Fibroblast of lung (primary cell): ENCODE results near the gene PADI1. TPM values are rescaled to one million over a fixed set of nuclear protein-coding genes. Genes with fewer than 3 reads are reported as not detected.

ENCODE experiments used
- DNase-seq, 2 donors: peaks; one replicate each; pipeline versions ENCODE4 v3.0.0 to v3.0.0-alpha.2; 2010; ENCODE audit warnings: low read depth in 2 of 2
- H2AFZ ChIP-seq: 2 replicates; pipeline ENCODE4 v1.5.1; 2012; ENCODE audit warnings: low read length, control low read depth, inconsistent platforms
- H3K27ac ChIP-seq: 2 replicates; pipeline ENCODE4 v1.5.1; 2011; ENCODE audit warnings: low read length, control low read depth; ENCODE audit not compliant: insufficient read depth
- H3K27me3 ChIP-seq: 2 replicates; pipeline ENCODE4 v1.5.1; 2011; ENCODE audit warnings: mild to moderate bottlenecking, low read length; ENCODE audit not compliant: control insufficient read depth, insufficient read depth
- H3K36me3 ChIP-seq: 2 replicates; pipeline ENCODE4 v1.5.1; 2011; ENCODE audit warnings: low read length; ENCODE audit not compliant: control insufficient read depth, insufficient read depth
- H3K4me1 ChIP-seq: 2 replicates; pipeline ENCODE4 v1.5.1; 2011; ENCODE audit warnings: low read length; ENCODE audit not compliant: control insufficient read depth, insufficient read depth; ENCODE audit errors: extremely low read depth
- H3K4me2 ChIP-seq: 2 replicates; pipeline ENCODE4 v1.5.1; 2011; ENCODE audit warnings: low read length, control low read depth; ENCODE audit not compliant: insufficient read depth; ENCODE audit errors: extremely low read depth
- H3K4me3 ChIP-seq, 4 experiments: fragments of 200-600 bp in 1 of 4; sonication (generic) in 1 of 4; replicated peaks in 1 of 4; 2 replicates each; pipeline ENCODE4 v1.5.1; 2011 to 2016; ENCODE audit warnings: low read length in 4 of 4, low read depth in 3 of 4, mild to moderate bottlenecking in 3 of 4, control low read depth in 2 of 4, inconsistent platforms in 1 of 4, mixed read lengths in 1 of 4; ENCODE audit not compliant: insufficient read depth in 1 of 4; ENCODE audit errors: control extremely low read depth in 1 of 4
- H3K79me2 ChIP-seq: 2 replicates; pipeline ENCODE4 v1.5.1; 2012; ENCODE audit warnings: mild to moderate bottlenecking, low read length, inconsistent platforms; ENCODE audit not compliant: control insufficient read depth, insufficient read depth
- H3K9ac ChIP-seq: 2 replicates; pipeline ENCODE4 v1.5.1; 2011; ENCODE audit warnings: mild to moderate bottlenecking, low read length, control low read depth; ENCODE audit not compliant: insufficient read depth
- H3K9me3 ChIP-seq: 2 replicates; pipeline ENCODE4 v1.5.1; 2012; ENCODE audit warnings: low read depth, low read length; ENCODE audit not compliant: control insufficient read depth, insufficient read depth
- H4K20me1 ChIP-seq: 2 replicates; pipeline ENCODE4 v1.5.1; 2011; ENCODE audit warnings: low read length; ENCODE audit not compliant: control insufficient read depth, insufficient read depth; ENCODE audit errors: extremely low read depth
- EZH2 ChIP-seq: IDR thresholded peaks from 2 replicates; pipeline ENCODE4 v1.5.1; 2012; ENCODE audit warnings: low read length, control low read depth, mild to moderate bottlenecking; ENCODE audit errors: missing control alignments
- polyA plus RNA-seq, 2 donors: library from polyadenylated mRNA; depleted of rRNA in 1 of 2; stranded (reverse) in 1 of 2; unstranded in 1 of 2; fragments of >200 nt; gene quantifications; 2 replicates each; pipeline ENCODE4 v1.2.1, GENCODE V29; 2011 to 2012; ENCODE audit warnings: missing spikeins in 1 of 2
- total RNA-seq: library from RNA; depleted of rRNA; stranded (reverse); fragments of >200 nt; gene quantifications from 2 replicates; pipeline ENCODE4 v1.2.1, GENCODE V29; 2014
- TF ChIP-seq, protein P1 (sequence below), 2 donors: IDR thresholded peaks in 1 of 2; conservative IDR thresholded peaks in 1 of 2; 1 replicate in 1 of 2; 2 replicates in 1 of 2; pipeline ENCODE4 v1.5.1; 2011 to 2012; ENCODE audit warnings: low read length in 2 of 2, control low read depth in 1 of 2, inconsistent platforms in 1 of 2, low read depth in 1 of 2, mild to moderate bottlenecking in 1 of 2

The PADI1 gene
- total and polyA plus RNA-seq, 2 donors (not counting 1 experiment from before 2014, with no cell fraction given): not detected

DNA sequence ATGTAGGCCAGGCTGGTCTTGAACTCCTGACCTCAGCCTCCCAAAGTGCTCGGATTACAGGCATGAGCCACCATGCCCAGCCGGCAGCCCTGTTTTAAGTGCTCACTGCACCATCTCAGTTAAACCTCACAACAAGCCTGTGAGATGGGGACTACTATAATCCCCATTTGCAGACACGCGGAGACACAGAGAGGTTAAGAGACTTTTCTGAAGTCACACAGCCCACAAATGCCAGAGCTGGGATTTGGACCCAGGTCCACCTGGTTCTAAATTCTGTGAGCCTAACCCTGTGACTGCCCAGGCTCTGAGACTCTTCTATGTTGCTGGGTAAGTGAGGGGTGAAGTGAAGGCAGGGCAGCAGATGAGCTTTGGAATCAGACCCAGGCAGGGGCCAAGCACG, 6.4 kb downstream of the PADI1 start:
- no peaks in the 10 kb centered on the region for H4K20me1 ChIP-seq
- TF ChIP-seq EZH2: no peak
- TF ChIP-seq, protein P1, sequence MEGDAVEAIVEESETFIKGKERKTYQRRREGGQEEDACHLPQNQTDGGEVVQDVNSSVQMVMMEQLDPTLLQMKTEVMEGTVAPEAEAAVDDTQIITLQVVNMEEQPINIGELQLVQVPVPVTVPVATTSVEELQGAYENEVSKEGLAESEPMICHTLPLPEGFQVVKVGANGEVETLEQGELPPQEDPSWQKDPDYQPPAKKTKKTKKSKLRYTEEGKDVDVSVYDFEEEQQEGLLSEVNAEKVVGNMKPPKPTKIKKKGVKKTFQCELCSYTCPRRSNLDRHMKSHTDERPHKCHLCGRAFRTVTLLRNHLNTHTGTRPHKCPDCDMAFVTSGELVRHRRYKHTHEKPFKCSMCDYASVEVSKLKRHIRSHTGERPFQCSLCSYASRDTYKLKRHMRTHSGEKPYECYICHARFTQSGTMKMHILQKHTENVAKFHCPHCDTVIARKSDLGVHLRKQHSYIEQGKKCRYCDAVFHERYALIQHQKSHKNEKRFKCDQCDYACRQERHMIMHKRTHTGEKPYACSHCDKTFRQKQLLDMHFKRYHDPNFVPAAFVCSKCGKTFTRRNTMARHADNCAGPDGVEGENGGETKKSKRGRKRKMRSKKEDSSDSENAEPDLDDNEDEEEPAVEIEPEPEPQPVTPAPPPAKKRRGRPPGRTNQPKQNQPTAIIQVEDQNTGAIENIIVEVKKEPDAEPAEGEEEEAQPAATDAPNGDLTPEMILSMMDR (conservative IDR thresholded peaks at IDR 0.05 in 1 of 2, IDR thresholded peaks at IDR 0.05 in 1 of 2; ENCODE audit: low read depth in 1 of 2, low read length in 2 of 2): no peak
- H3K36me3 ChIP-seq: no peaks in the 10 kb centered on the region
- no peaks in the 10 kb centered on the region for H3K4me1 ChIP-seq
- no peak overlapping the region for H3K4me2 ChIP-seq
- no peak for DNase-seq
- no peaks in the 10 kb centered on the region for H3K9me3 ChIP-seq
- peaks cover 11% of the 10 kb centered on the region for H3K27me3 ChIP-seq
- H3K9ac ChIP-seq: no peak overlapping the region
- H3K79me2 ChIP-seq: no peaks in the 10 kb centered on the region
- H3K27ac ChIP-seq: no peak overlapping the region
- H3K4me3 ChIP-seq: no peak overlapping the region
- H2AFZ ChIP-seq: no peak overlapping the region

DNA sequence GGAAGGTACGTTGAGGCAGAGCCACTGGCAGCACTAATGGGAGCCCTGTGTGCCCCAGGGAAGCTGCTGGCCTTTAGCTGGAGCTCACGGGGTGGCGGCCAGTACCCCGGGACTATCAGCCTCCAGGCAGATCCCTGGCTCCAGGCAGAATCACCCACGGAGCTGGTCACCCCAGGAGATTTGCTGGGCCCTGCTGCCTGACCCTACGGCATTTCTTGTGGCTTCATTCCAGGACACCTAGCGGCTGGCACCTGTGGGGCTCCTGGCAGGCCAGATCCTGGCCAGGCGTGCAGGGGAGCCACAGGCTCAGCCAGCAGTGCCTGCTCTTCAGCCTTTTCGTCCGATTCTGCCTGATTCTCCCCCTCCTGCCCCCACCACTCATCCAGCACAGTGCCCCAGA, 7.1 kb downstream of the PADI1 start:
- no peaks in the 10 kb centered on the region for H3K36me3 ChIP-seq
- H3K9ac ChIP-seq: no peak overlapping the region
- H3K9me3 ChIP-seq: no peaks in the 10 kb centered on the region
- no peak overlapping the region for H3K4me3 ChIP-seq
- TF ChIP-seq, protein P1 (conservative IDR thresholded peaks at IDR 0.05 in 1 of 2, IDR thresholded peaks at IDR 0.05 in 1 of 2; ENCODE audit: low read depth in 1 of 2, low read length in 2 of 2): no peak
- no peak for TF ChIP-seq EZH2
- H3K4me1 ChIP-seq: no peaks in the 10 kb centered on the region
- H2AFZ ChIP-seq: no peak overlapping the region
- H4K20me1 ChIP-seq: no peaks in the 10 kb centered on the region
- no peak for DNase-seq
- no peak overlapping the region for H3K27ac ChIP-seq
- no peak overlapping the region for H3K4me2 ChIP-seq
- peaks cover 11% of the 10 kb centered on the region for H3K27me3 ChIP-seq
- H3K79me2 ChIP-seq: no peaks in the 10 kb centered on the region

DNA sequence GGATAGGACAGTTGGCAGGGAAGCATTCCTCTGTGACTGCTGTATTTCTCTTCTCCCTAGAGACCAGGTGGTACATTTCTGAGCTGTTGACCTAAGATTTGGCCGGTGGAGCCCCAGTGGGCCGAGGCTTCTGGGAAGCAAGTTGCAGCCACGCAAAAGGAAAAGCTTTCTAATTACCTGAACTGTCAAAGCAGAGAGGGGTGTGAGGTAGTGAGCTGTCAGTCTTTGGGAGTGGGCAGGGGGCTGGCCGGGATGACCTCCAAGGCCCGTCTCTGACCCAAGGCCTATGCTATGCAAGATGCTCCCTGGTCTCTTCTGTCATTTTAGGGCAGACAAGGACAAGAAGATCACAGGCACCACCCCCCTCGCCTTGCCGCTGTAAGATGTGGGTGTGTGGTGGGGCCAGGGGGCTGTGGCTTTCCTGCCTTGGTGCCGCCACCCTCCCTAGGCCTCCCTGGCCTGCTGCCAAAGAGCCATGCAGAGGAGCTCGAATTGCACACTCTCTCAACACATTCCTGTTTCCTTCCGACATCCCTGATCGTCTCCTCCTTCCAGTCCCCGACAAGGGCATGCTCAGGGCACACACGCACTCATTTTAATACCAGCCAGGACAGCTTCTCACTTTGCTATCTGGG, 7.7 kb downstream of the PADI1 start:
- H3K9ac ChIP-seq: no peak overlapping the region
- H3K27ac ChIP-seq: no peak overlapping the region
- no peaks in the 10 kb centered on the region for H3K4me1 ChIP-seq
- peak overlapping the region; percentile 14 for H2AFZ ChIP-seq
- H4K20me1 ChIP-seq: no peaks in the 10 kb centered on the region
- TF ChIP-seq, protein P1 (conservative IDR thresholded peaks at IDR 0.05 in 1 of 2, IDR thresholded peaks at IDR 0.05 in 1 of 2; ENCODE audit: low read depth in 1 of 2, low read length in 2 of 2): no peak
- TF ChIP-seq EZH2: no peak
- H3K9me3 ChIP-seq: no peaks in the 10 kb centered on the region
- H3K79me2 ChIP-seq: no peaks in the 10 kb centered on the region
- H3K27me3 ChIP-seq: peaks cover 12% of the 10 kb centered on the region
- no peaks in the 10 kb centered on the region for H3K36me3 ChIP-seq
- no peak overlapping the region for H3K4me2 ChIP-seq
- peak; percentile 77 to 83 for DNase-seq
- no peak overlapping the region for H3K4me3 ChIP-seq
